ACC112 (cell line): ENCODE data around the gene KIZ.

ENCODE experiments used
- H2AFZ ChIP-seq: fragments of 200-600 bp; sonication (generic); one replicate; pipeline ENCODE4 v1.6.0; 2017; ENCODE audit warnings: antibody characterized with exemption, low read length; ENCODE audit not compliant: unreplicated experiment
- H3K27ac ChIP-seq: fragments of 200-600 bp; sonication (generic); 2 replicates; pipeline ENCODE4 v1.5.1; 2014; ENCODE audit warnings: low read depth, mild to moderate bottlenecking, antibody characterized with exemption, low read length, moderate library complexity
- H3K27me3 ChIP-seq: fragments of 200-600 bp; sonication (generic); 2 replicates; pipeline ENCODE4 v1.6.1; 2014; ENCODE audit warnings: mild to moderate bottlenecking, antibody characterized with exemption, low read length, moderate library complexity, mixed read lengths; ENCODE audit not compliant: insufficient read depth
- H3K36me3 ChIP-seq: fragments of 200-600 bp; sonication (generic); 2 replicates; pipeline ENCODE4 v1.6.1; 2016; ENCODE audit warnings: mild to moderate bottlenecking, antibody characterized with exemption, low read length, moderate library complexity, mixed read lengths; ENCODE audit not compliant: insufficient read depth
- H3K4me1 ChIP-seq: fragments of 200-600 bp; sonication (generic); one replicate; pipeline ENCODE4 v1.6.1; 2016; ENCODE audit warnings: low read length, mixed read lengths; ENCODE audit not compliant: insufficient read depth, unreplicated experiment, control insufficient read depth
- H3K4me3 ChIP-seq: fragments of 200-600 bp; sonication (generic); 2 replicates; pipeline ENCODE4 v1.5.1; 2014; ENCODE audit warnings: mild to moderate bottlenecking, low read depth, low read length
- H3K79me2 ChIP-seq: fragments of 200-600 bp; sonication (generic); one replicate; pipeline ENCODE4 v1.6.0; 2016; ENCODE audit warnings: low read length; ENCODE audit not compliant: control insufficient read depth, unreplicated experiment, insufficient read depth

Gene KIZ

GRCh38 chr20:21266191-21266536 lies 140.3 kb downstream of the KIZ start:
- Histone ChIP-seq H3K27me3 (peaks cover 67% of the 10 kb centered on the region), H3K36me3 (no peaks in the 10 kb centered on the region), H3K4me3 (no peak overlapping the region), H3K79me2 (no peaks in the 10 kb centered on the region), H3K27ac (no peak overlapping the region), H2AFZ (no peak overlapping the region), H3K4me1 (no peaks in the 10 kb centered on the region)

- Histone ChIP-seq H2AFZ (no peak overlapping the region), H3K27ac (no peak overlapping the region), H3K79me2 (no peaks in the 10 kb centered on the region), H3K4me1 (no peaks in the 10 kb centered on the region), H3K4me3 (no peak overlapping the region), H3K27me3 (peaks cover 73% of the 10 kb centered on the region), H3K36me3 (no peaks in the 10 kb centered on the region)
Measured at GRCh38 chr20:21269772-21270171, 143.9 kb downstream of the KIZ start.

DNA sequence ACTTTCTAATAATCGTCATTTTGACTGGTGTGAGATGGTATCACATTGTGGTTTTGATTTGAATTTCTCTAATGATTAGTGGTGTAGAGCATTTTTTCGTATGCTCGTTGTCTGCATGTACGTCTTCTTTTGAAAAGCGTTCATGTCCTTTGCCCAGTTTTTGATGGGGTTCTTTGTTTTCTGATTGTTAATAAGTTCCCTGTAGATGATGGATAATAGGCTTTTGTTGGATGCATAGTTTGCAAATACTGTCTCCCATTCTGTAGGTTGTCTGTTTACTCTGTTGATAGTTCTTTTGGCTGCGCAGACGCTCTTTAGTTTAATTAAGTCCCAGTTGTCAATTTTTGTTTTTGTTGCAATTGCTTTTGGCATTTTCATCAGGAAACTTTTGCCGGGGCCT lies 144.9 kb downstream of the KIZ start:
- Histone ChIP-seq H3K79me2 (no peaks in the 10 kb centered on the region), H3K36me3 (no peaks in the 10 kb centered on the region), H3K4me3 (no peak overlapping the region), H3K4me1 (no peaks in the 10 kb centered on the region), H3K27ac (no peak overlapping the region), H2AFZ (no peak overlapping the region), H3K27me3 (peaks cover 67% of the 10 kb centered on the region)

DNA sequence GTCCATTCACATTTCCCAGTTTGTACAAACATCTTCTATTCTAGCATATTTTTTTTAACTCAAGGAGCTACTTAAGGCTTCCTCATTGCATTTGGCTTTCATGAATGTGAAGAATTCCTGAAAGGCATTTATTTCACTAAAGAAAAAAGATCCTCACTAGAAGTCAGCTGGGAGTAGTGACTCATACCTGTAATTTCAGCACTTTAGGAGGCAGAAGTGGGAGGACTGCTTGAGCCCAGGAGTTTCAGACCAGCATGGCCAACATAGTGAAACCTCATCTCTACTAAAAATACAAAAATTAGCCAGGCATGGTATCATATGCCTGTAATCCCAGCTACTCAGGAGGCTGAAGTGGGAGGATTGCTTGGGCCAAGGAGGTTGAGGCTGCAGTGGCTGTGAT lies 146.4 kb downstream of the KIZ start:
- Histone ChIP-seq H3K4me3 (no peak overlapping the region), H3K4me1 (no peaks in the 10 kb centered on the region), H3K27me3 (peaks cover 54% of the 10 kb centered on the region), H3K27ac (no peak overlapping the region), H2AFZ (no peak overlapping the region), H3K36me3 (no peaks in the 10 kb centered on the region), H3K79me2 (no peaks in the 10 kb centered on the region)

- Histone ChIP-seq H3K27ac (no peak overlapping the region), H3K79me2 (no peaks in the 10 kb centered on the region), H3K4me1 (no peaks in the 10 kb centered on the region), H3K36me3 (no peaks in the 10 kb centered on the region), H3K27me3 (peaks cover 50% of the 10 kb centered on the region), H3K4me3 (no peak overlapping the region), H2AFZ (no peak overlapping the region)
Measured at GRCh38 chr20:21272679-21273078, 146.8 kb downstream of the KIZ start.

- H2AFZ ChIP-seq: no peak overlapping the region
Measured at GRCh38 chr20:21273755-21274386, 148.0 kb downstream of the KIZ start.

GRCh38 chr20:21278829-21279228 lies 152.9 kb downstream of the KIZ start:
- Histone ChIP-seq H2AFZ (no peak overlapping the region), H3K27me3 (peaks cover 39% of the 10 kb centered on the region), H3K4me3 (no peak overlapping the region), H3K4me1 (no peaks in the 10 kb centered on the region), H3K27ac (no peak overlapping the region), H3K79me2 (no peaks in the 10 kb centered on the region), H3K36me3 (no peaks in the 10 kb centered on the region)

More at GRCh38 chr20:21273755-21274386, 148.0 kb downstream of the KIZ start:
- Histone ChIP-seq H3K79me2 (no peaks in the 10 kb centered on the region), H3K27me3 (peaks cover 43% of the 10 kb centered on the region), H3K27ac (no peak overlapping the region), H3K4me1 (no peaks in the 10 kb centered on the region), H3K4me3 (no peak overlapping the region), H3K36me3 (no peaks in the 10 kb centered on the region)

- H3K79me2 ChIP-seq: no peaks in the 10 kb centered on the region
- no peak overlapping the region for H3K27ac ChIP-seq
- H3K4me1 ChIP-seq: no peaks in the 10 kb centered on the region
- H2AFZ ChIP-seq: no peak overlapping the region
- no peaks in the 10 kb centered on the region for H3K36me3 ChIP-seq
- H3K4me3 ChIP-seq: no peak overlapping the region
- H3K27me3 ChIP-seq: peaks cover 32% of the 10 kb centered on the region
Measured at GRCh38 chr20:21279706-21280521, 154.0 kb downstream of the KIZ start.

DNA sequence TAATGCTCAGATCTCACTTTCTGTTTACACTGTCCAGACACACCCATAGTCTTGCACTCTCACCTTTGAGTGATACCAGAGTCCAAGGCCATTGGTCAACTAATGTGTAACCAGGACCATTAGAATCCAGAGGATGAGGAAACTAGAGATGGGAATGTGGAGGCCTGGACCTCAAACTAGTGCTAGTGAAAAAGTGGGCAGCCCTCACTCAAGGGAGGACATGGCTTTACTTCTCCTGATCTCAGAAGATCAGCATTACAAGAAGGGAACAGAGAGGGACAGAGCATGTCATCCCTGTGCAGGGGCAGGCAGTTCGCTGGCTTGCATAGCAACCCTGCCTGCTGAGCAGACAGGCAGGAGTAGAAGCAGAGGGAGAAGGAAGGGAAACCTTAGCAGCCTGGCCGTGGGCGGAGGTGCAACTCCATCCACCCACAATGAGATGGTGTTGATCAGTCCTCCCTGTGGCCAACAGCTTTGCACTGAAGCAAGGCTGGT lies 154.7 kb downstream of the KIZ start:
- Histone ChIP-seq H2AFZ (no peak overlapping the region), H3K36me3 (no peaks in the 10 kb centered on the region), H3K4me1 (no peaks in the 10 kb centered on the region), H3K4me3 (no peak overlapping the region), H3K27me3 (peaks cover 30% of the 10 kb centered on the region), H3K27ac (no peak overlapping the region), H3K79me2 (no peaks in the 10 kb centered on the region)

GRCh38 chr20:21286775-21287174 lies 160.9 kb downstream of the KIZ start:
- H3K36me3 ChIP-seq: no peaks in the 10 kb centered on the region
- H2AFZ ChIP-seq: no peak overlapping the region
- no peak overlapping the region for H3K4me3 ChIP-seq
- peaks cover 11% of the 10 kb centered on the region for H3K4me1 ChIP-seq
- no peak overlapping the region for H3K27ac ChIP-seq
- peaks cover 5% of the 10 kb centered on the region; the same call in 1 of the 2 replicates for H3K27me3 ChIP-seq
- H3K79me2 ChIP-seq: no peaks in the 10 kb centered on the region
